PC-3 (cell line): ENCODE data around the gene GTF3C4.

ENCODE experiments used
- CTCF ChIP-seq: fragments of 300-600 bp; sonication (generic); conservative IDR thresholded peaks from 2 replicates; pipeline ENCODE4 v1.5.1; 2017; ENCODE audit warnings: antibody characterized with exemption, low read depth, mild to moderate bottlenecking, low read length
- EZH2 ChIP-seq: fragments of 300-600 bp; sonication (generic); IDR thresholded peaks from one replicate; pipeline ENCODE4 v1.6.1; 2017; ENCODE audit warnings: antibody characterized with exemption, mild to moderate bottlenecking, low read length; ENCODE audit not compliant: unreplicated experiment
- EZH2phosphoT487 ChIP-seq: fragments of 300-600 bp; sonication (generic); IDR thresholded peaks from 2 replicates; pipeline ENCODE4 v1.6.1; 2018; ENCODE audit warnings: mild to moderate bottlenecking, antibody characterized with exemption, low read length, borderline replicate concordance

GRCh38 chr9:132674485-132674884, 4.2 kb downstream of the GTF3C4 start:
- TF ChIP-seq CTCF (no peak), EZH2phosphoT487 (no peak), EZH2 (no peak)
